Adrenal gland (tissue), 12 donors: Measurements from ENCODE around the gene RBMS1. TPM values are rescaled to one million over a fixed set of nuclear protein-coding genes. Genes with fewer than 3 reads are reported as not detected.

ENCODE experiments used
- DNase-seq, 7 donors: peaks; one replicate each; pipeline ENCODE4 v3.0.0-alpha.2; 2019 to 2020
- H3K27ac ChIP-seq, 5 donors: fragments of 200-600 bp; sonication (generic) in 4 of 5; 1 replicate in 3 of 5; 2 replicates in 2 of 5; pipeline versions ENCODE4 v1.5.1 to v1.8.0; 2016 to 2020; ENCODE audit warnings: mild to moderate bottlenecking in 1 of 5
- H3K27me3 ChIP-seq: fragments of 200-600 bp; 2 replicates; pipeline ENCODE4 v1.8.0; 2021
- H3K36me3 ChIP-seq, 2 donors: fragments of 200-600 bp; replicated peaks in 1 of 2; 1 replicate in 1 of 2; 2 replicates in 1 of 2; pipeline versions ENCODE4 v1.5.1 to v1.8.0; 2018 to 2022
- H3K4me1 ChIP-seq, 2 donors: fragments of 200-600 bp; replicated peaks in 1 of 2; 1 replicate in 1 of 2; 2 replicates in 1 of 2; pipeline versions ENCODE4 v1.5.1 to v1.8.0; 2018 to 2021
- H3K4me3 ChIP-seq, 4 donors: fragments of 200-600 bp; sonication (generic) in 3 of 4; one replicate each; pipeline ENCODE4 v1.5.1; 2016 to 2018
- H3K9me3 ChIP-seq, 3 donors: fragments of 200-600 bp; sonication (generic) in 1 of 3; replicated peaks in 1 of 3; 1 replicate in 2 of 3; 2 replicates in 1 of 3; pipeline versions ENCODE4 v1.5.1 to v1.8.0; 2016 to 2021
- CTCF ChIP-seq, 6 experiments: fragments of 450-650 bp in 4 of 6; fragments of 200-600 bp in 2 of 6; sonication (generic) in 1 of 6; IDR thresholded peaks; 1 replicate in 5 of 6; 2 replicates in 1 of 6; pipeline versions ENCODE4 v1.5.1 to v1.8.0; 2016 to 2021; ENCODE audit warnings: antibody characterized with exemption in 6 of 6, mild to moderate bottlenecking in 2 of 6, moderate library complexity in 1 of 6
- POLR2A ChIP-seq, 2 donors: fragments of 450-650 bp; IDR thresholded peaks; one replicate each; pipeline ENCODE4 v1.6.1; 2017; ENCODE audit warnings: antibody characterized with exemption in 2 of 2, mild to moderate bottlenecking in 2 of 2, moderate library complexity in 1 of 2
- WGBS, 4 donors: extraction: QIAGEN DNeasy Blood & Tissue Kit in 2 of 4; methylation state at CpG; one replicate each; pipeline versions ENCODE4 v1.1.5 to v1.1.7; 2013 to 2017; 5-methylcytosine and 5-hydroxymethylcytosine counted together
- intact Hi-C, 2 donors: fragments of 100-400 bp; cut with DNase I; formaldehyde crosslinking; loops; one replicate each; pipeline versions ENCODE4 v1.14.1 to v1.15.0; 2022 to 2023
- polyA plus RNA-seq, 3 donors: library from polyadenylated mRNA; stranded (reverse); fragments of 200-250 nt in 2 of 3; fragments of 350-450 nt in 1 of 3; fragmentation: Illumina TruSeq in 1 of 3; extraction: RNeasy Lipid Tissue Mini Kit (QIAGEN cat#74804) in 1 of 3; gene quantifications; one replicate each; pipeline ENCODE4 v1.2.3, GENCODE V29; 2013 to 2014
- total RNA-seq, 9 donors: library from RNA; depleted of rRNA in 4 of 9; stranded (reverse); fragments of >200 nt in 4 of 9; fragments of 120-200 nt in 1 of 9; fragmentation: NEBNext Ultra II Directional in 1 of 9; extraction: Animal tissue kit (Norgen Biotek cat#: 25700) in 1 of 9; gene quantifications; one replicate each; pipeline versions ENCODE4 v1.1.0 to v1.2.4, GENCODE V29; 2013 to 2023
- donor health status: healthy with polysubstance abuse.
- donor health status: Bipolar disorder and iron deficiency.
- donor health status: DM: yes; HTN: yes; CAD: no.
- donor health status: DM: no; HTN: no; CAD: no.
- donor health status: DM: no; HTN: no; CAD: no.
- donor health status: DM: yes; HTN: yes; CAD: no.

Gene RBMS1
- total and polyA plus RNA-seq, 12 donors = 24.2 to 62.1 (median 37.1) TPM

GRCh38 chr2:160515120-160515519 lies 21.5 kb upstream of the RBMS1 start:
- TF ChIP-seq POLR2A (IDR thresholded peaks at IDR 0.05) = no peak
- no peak for TF ChIP-seq CTCF (IDR thresholded peaks at IDR 0.05)
- Histone ChIP-seq H3K4me3 (no peak overlapping the region), H3K27me3 (no peaks in the 10 kb centered on the region), H3K36me3 (no peaks in the 10 kb centered on the region), H3K9me3 (no peaks in the 10 kb centered on the region), H3K4me1 (no peaks in the 10 kb centered on the region), H3K27ac (no peak overlapping the region)
- intact Hi-C loops = no loop called here
- no peak for DNase-seq
- WGBS, 4 donors = 63 to 91% (median 79%) methylated on average over 1 of the region's 1 CpG

DNA sequence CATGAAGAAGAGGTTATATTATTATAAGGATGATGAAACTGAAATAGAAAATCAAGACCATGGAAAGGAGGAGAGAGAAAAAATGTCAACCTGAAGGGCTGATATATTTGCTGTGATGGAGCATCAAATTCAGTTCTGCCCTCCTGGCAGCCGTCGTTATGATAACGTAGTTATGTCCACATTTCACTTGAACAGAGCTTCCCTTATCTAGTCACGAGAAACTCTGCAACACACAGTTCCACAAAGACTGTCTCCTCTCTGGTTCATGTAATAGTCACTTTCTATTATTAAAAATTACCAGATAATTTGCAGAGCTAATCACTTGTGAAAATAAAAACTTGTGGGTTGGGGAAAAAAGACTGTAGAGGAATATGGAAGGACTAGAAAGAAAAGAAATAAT lies 19.5 kb upstream of the RBMS1 start:
- TF ChIP-seq CTCF (IDR thresholded peaks at IDR 0.05) (no peak), POLR2A (IDR thresholded peaks at IDR 0.05) (no peak)
- WGBS, 4 donors = 68 to 75% (median 73%) methylated on average over 4 of the region's 4 CpGs
- H3K27ac ChIP-seq = no peak overlapping the region
- DNase-seq = no peak
- H3K4me3 ChIP-seq = no peak overlapping the region
- intact Hi-C loops = no loop called here
- no peaks in the 10 kb centered on the region for H3K4me1 ChIP-seq
- H3K9me3 ChIP-seq = no peaks in the 10 kb centered on the region
- H3K36me3 ChIP-seq = no peaks in the 10 kb centered on the region
- H3K27me3 ChIP-seq = no peaks in the 10 kb centered on the region

DNA sequence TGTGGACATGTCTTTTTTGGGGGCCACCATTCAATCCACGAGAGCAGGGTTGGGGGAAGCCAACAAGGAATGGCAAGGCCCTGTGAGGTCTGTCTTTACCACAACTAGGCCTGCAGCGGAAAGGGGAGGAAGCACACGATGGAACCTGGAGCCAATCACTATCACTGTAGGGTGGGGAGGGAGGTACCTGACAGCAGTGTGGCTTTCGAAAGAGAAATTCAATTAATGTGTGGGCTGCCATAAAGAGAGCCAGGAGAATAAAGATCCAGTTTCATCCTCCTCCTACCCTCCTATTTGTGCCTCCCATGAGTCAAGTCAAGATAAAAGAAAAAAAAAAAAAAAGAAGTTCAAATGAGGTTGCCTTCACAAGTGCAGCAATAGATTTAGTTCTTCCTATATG lies 18.9 kb upstream of the RBMS1 start:
- intact Hi-C loops = no loop called here
- Histone ChIP-seq H3K36me3 (no peaks in the 10 kb centered on the region), H3K4me1 (no peaks in the 10 kb centered on the region), H3K4me3 (no peak overlapping the region), H3K27ac (no peak overlapping the region), H3K9me3 (no peaks in the 10 kb centered on the region), H3K27me3 (no peaks in the 10 kb centered on the region)
- 74 to 89% (median 82%) methylated on average over 4 of the region's 4 CpGs for WGBS, 4 donors
- no peak for DNase-seq
- TF ChIP-seq CTCF (IDR thresholded peaks at IDR 0.05) = no peak
- no peak for TF ChIP-seq POLR2A (IDR thresholded peaks at IDR 0.05)

- Histone ChIP-seq H3K9me3 (no peaks in the 10 kb centered on the region), H3K27me3 (no peaks in the 10 kb centered on the region), H3K36me3 (no peaks in the 10 kb centered on the region), H3K4me1 (no peaks in the 10 kb centered on the region), H3K4me3 (no peak overlapping the region), H3K27ac (peak overlapping the region in 1 of 5 donors; percentile 1)
- no peak for TF ChIP-seq POLR2A (IDR thresholded peaks at IDR 0.05)
- TF ChIP-seq CTCF (IDR thresholded peaks at IDR 0.05) = no peak
- DNase-seq = peak in 1 of 7 donors; percentile 14
- intact Hi-C loops = no loop called here
- 17 to 38% (median 30%) methylated on average over 2 of the region's 2 CpGs for WGBS, 4 donors
These were observed 17.0 kb upstream of the RBMS1 start for GRCh38 chr2:160510617-160511016.
